ENCODE results near the gene FBRSL1. TPM values are rescaled to one million over a fixed set of nuclear protein-coding genes. Genes with fewer than 3 reads are reported as not detected.
"Not testable (repeated sequence)": the region's sequence is repeated elsewhere in the genome, so short reads cannot be mapped to it uniquely, and the experiment has no call there.

FBRSL1 gene
- 3.7 and 4.6 TPM in 2 replicates for total RNA-seq (2014; rRNA removed; shearing (Covaris generic))
- polyA plus RNA-seq (2016; fragmentation: Nextera tagmentation; extraction: Ambion mirVana): 0.63 and 0.86 TPM in 2 replicates

DNA sequence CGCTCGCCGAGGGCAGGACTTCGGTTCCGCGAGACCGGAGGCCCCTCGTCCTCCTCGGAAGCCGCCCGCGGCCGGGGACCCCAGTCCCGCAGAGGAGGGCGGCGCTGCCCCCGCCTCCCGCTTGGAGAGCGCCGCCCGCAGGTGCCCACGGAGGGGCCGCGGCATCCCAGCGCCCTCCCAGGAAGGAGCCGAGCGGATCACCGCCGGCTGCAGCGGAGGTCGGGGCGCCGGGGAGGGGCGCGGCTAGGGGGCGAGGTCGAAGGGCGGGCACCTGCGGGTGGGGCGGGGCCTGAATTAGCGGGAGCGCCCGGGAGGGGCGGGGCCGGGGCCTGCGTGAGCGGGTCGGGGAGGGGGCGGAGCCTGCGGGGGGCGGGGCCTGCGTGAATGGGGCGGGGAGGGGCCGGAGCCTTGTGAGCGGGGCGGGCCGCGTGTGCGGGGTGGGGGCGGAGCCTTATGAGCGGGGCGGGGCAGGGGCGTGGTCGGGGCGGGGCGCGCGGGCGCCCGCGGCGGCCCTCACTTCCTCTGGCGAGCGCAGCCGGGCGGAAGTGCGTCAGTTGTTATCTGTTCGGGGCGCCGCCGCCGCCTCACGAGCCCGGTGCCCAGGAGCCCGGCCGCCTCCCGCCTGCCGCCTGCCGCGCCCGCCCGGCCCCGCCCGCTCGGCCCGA lies at the start of gene FBRSL1:
Gene FBRSL1, plus strand, starts transcription at position 550 of the 665 bp plus-strand sequence.
- H3K4me3 ChIP-seq: peak within 1 kb of the TSS; percentile 78
- H3K79me2 ChIP-seq (ENCODE audit: insufficient read depth): peaks cover 41% of the 10 kb centered on the region
- H3K4me1 ChIP-seq (ENCODE audit: insufficient read depth): peaks cover 4% of the 10 kb centered on the region; the same call in 1 of the 2 replicates
- no peaks in the 10 kb centered on the region for H3K9me3 ChIP-seq (ENCODE audit: low read depth)
- no peak within 1 kb of the TSS for H3K27ac ChIP-seq
- peak; percentile 96 for DNase-seq
- 3% methylated on average over 67 of the region's 96 CpGs; no CpG with 5 or more reads in 1 of the 2 experiments for WGBS, 2 experiments (ENCODE audit: low coverage in 1 of 2, low lambda C conversion rate in 2 of 2, missing lambda C conversion rate in 2 of 2)
- H4K20me1 ChIP-seq (ENCODE audit: insufficient read depth): 0 out of 2 replicates have a peak, but pooled peaks cover 4% of the 10 kb centered on the region
- peak within 1 kb of the TSS; percentile 86 for H3K4me2 ChIP-seq (ENCODE audit: unreplicated experiment)
- H3K9me2 ChIP-seq (ENCODE audit: insufficient read depth): no peaks in the 10 kb centered on the region
- in situ Hi-C loops (cut with MboI): no loop called here
- no peaks in the 10 kb centered on the region for H3F3A ChIP-seq (ENCODE audit: insufficient read depth)
- H2AFZ ChIP-seq: peak within 1 kb of the TSS; percentile 89
- TF ChIP-seq EZH2phosphoT487 (IDR thresholded peaks at IDR 0.05; ENCODE audit: insufficient read depth, low read depth) (no peak), EZH2 (IDR thresholded peaks at IDR 0.05; ENCODE audit: insufficient read depth, poor library complexity, severe bottlenecking) (no peak)
- no peaks in the 10 kb centered on the region for H3K36me3 ChIP-seq (ENCODE audit: low read depth)
- peak within 1 kb of the TSS; percentile 77 for H3K9ac ChIP-seq
- H3K27me3 ChIP-seq (replicated peaks; ENCODE audit: insufficient read depth): no peaks in the 10 kb centered on the region

DNA sequence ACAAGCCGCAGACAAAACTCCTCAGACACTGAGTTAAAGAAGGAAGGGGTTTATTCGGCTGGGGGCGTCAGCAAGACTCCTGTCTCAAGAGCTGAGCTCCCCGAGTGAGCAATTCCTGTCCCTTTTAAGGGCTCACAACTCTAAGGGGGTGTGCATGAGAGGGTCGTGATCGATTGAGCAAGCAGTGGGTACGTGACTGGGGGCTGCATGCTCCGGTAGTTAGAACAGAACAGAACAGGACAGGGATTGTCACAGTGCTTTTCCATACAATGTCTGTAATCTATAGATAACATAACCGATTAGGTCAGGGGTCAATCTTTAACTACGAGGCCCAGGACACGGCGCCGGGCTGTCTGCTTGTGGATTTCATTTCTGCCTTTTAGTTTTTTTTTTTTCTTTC lies 49.5 kb upstream of the FBRSL1 start:
- H3F3A ChIP-seq (ENCODE audit: insufficient read depth); H3K27ac ChIP-seq; DNase-seq; H3K79me2 ChIP-seq (ENCODE audit: insufficient read depth); H3K4me2 ChIP-seq (ENCODE audit: unreplicated experiment); H3K4me1 ChIP-seq (ENCODE audit: insufficient read depth); H3K9ac ChIP-seq; H3K9me3 ChIP-seq (ENCODE audit: low read depth); H3K36me3 ChIP-seq (ENCODE audit: low read depth); H4K20me1 ChIP-seq (ENCODE audit: insufficient read depth); H2AFZ ChIP-seq; in situ Hi-C loops (cut with MboI); H3K9me2 ChIP-seq (ENCODE audit: insufficient read depth); H3K4me3 ChIP-seq: not testable (repeated sequence)
- peaks cover 14% of the 10 kb centered on the region for H3K27me3 ChIP-seq (replicated peaks; ENCODE audit: insufficient read depth)
- WGBS, 2 experiments (ENCODE audit: low coverage in 1 of 2, low lambda C conversion rate in 2 of 2, missing lambda C conversion rate in 2 of 2): 83% methylated on average over 13 of the region's 13 CpGs

DNA sequence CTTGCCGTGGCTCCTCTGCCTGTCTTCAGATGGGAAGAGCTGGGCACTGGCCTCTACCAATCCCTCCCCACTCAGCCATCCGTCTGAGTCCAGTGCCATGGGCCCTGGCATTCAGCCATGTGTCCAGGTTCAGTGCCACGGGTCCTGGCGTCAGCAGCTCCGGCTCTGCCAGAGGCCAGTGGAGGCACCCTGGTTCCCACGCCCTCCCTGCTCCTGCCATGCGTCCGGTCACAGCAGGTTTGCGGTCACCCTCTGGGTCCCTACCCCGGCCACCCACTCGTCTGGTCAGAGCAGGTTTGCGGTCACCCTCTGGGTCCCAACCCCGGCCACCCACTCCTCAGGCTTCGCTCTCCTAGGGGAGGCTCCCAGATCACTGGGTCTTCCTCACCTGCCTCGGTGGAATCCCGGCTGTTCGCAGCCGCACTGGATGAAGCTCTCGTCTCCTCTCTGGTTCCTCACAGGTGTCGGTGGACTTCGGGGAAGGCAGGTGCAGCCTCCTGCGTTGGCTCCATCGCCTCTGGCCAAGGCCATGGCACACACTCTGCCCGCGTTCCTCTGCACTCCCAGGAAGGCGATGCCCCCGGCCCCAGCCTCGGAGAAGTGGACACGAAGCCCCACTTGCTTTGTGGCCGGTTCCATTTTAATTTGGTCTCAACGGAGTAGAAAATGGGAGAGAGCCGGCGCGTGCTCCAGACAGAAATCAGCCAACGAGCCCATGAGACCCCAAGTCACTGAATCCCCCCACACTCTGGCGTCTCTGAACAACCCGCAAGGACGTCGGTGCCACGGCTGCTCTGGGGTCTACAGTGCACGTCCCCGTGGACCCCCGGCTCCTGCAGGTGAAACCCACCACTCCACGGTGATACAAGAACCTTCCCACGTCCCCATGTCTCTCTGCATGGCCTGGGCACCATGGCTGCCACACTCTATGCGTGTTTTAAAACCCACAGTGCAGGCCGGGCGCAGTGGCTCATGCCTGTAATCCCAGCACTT lies 47.8 kb upstream of the FBRSL1 start:
- Histone ChIP-seq H3K79me2 (ENCODE audit: insufficient read depth) (no peaks in the 10 kb centered on the region), H4K20me1 (ENCODE audit: insufficient read depth) (no peaks in the 10 kb centered on the region), H3K9me2 (ENCODE audit: insufficient read depth) (no peaks in the 10 kb centered on the region), H3K9me3 (ENCODE audit: low read depth) (no peaks in the 10 kb centered on the region), H2AFZ (no peak overlapping the region), H3K4me3 (no peak overlapping the region), H3K9ac (no peak overlapping the region), H3K27ac (no peak overlapping the region), H3K27me3 (replicated peaks; ENCODE audit: insufficient read depth) (peaks cover 7% of the 10 kb centered on the region; the same call in 1 of the 2 replicates), H3K4me2 (ENCODE audit: unreplicated experiment) (no peak overlapping the region), H3K36me3 (ENCODE audit: low read depth) (no peaks in the 10 kb centered on the region), H3F3A (ENCODE audit: insufficient read depth) (no peaks in the 10 kb centered on the region), H3K4me1 (ENCODE audit: insufficient read depth) (0 out of 2 replicates have a peak, but pooled peaks cover 3% of the 10 kb centered on the region)
- DNase-seq: no peak
- in situ Hi-C loops (cut with MboI): no loop called here
- no peak for TF ChIP-seq EZH2phosphoT487 (IDR thresholded peaks at IDR 0.05; ENCODE audit: insufficient read depth, low read depth)
- no peak for TF ChIP-seq EZH2 (IDR thresholded peaks at IDR 0.05; ENCODE audit: insufficient read depth, poor library complexity, severe bottlenecking)
- WGBS, 2 experiments (ENCODE audit: low coverage in 1 of 2, low lambda C conversion rate in 2 of 2, missing lambda C conversion rate in 2 of 2): 77 to 80% methylated on average over 46 to 48 of the region's 48 CpGs

DNA sequence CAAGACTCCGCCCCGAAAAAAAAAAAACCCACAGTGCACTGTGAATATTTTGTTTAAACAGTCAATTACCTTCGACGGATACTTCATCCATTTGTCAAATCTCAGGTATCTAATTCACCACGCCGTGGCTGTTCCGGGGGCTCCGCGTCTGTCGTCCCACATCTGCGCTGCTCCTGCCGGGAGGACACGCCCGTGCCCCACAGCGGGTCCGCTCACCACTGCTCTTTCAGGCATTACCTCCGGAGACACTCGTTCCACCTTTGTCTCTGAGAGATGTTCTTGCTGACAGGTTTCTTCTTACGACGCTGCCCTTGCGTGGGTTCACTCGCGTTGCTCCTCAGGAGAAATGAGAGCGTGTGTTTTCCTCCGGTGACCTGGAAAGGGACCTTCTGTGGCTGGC lies 46.9 kb upstream of the FBRSL1 start:
- 90 to 94% methylated on average over 25 of the region's 25 CpGs for WGBS, 2 experiments (ENCODE audit: low coverage in 1 of 2, low lambda C conversion rate in 2 of 2, missing lambda C conversion rate in 2 of 2)
- H3K27me3 ChIP-seq (replicated peaks; ENCODE audit: insufficient read depth): no peaks in the 10 kb centered on the region; the same call in 1 of the 2 replicates
- H3K4me2 ChIP-seq (ENCODE audit: unreplicated experiment): no peak overlapping the region
- in situ Hi-C loops (cut with MboI): no loop called here
- H3K4me1 ChIP-seq (ENCODE audit: insufficient read depth): 0 out of 2 replicates have a peak, but pooled peaks cover 3% of the 10 kb centered on the region
- H3K79me2 ChIP-seq (ENCODE audit: insufficient read depth): no peaks in the 10 kb centered on the region
- no peak overlapping the region for H3K4me3 ChIP-seq
- no peaks in the 10 kb centered on the region for H3K9me2 ChIP-seq (ENCODE audit: insufficient read depth)
- no peak for TF ChIP-seq EZH2phosphoT487 (IDR thresholded peaks at IDR 0.05; ENCODE audit: insufficient read depth, low read depth)
- TF ChIP-seq EZH2 (IDR thresholded peaks at IDR 0.05; ENCODE audit: insufficient read depth, poor library complexity, severe bottlenecking): no peak
- H4K20me1 ChIP-seq (ENCODE audit: insufficient read depth): no peaks in the 10 kb centered on the region
- H3K9me3 ChIP-seq (ENCODE audit: low read depth): no peaks in the 10 kb centered on the region
- H2AFZ ChIP-seq: no peak overlapping the region
- no peak overlapping the region for H3K27ac ChIP-seq
- no peak for DNase-seq
- no peak overlapping the region for H3K9ac ChIP-seq
- H3F3A ChIP-seq (ENCODE audit: insufficient read depth): no peaks in the 10 kb centered on the region
- no peaks in the 10 kb centered on the region for H3K36me3 ChIP-seq (ENCODE audit: low read depth)

All from GM23248 (cell line).